PFSK-1 (cell line): ENCODE results near the gene ERCC5.

Experiments
- FOXP2 ChIP-seq: optimal IDR thresholded peaks from 2 replicates; pipeline ENCODE3; 2011; ENCODE audit warnings: borderline replicate concordance, control low read depth, inconsistent platforms; ENCODE audit not compliant: insufficient read depth; ENCODE audit errors: extremely low read length, extremely low read depth
- POLR2AphosphoS5 ChIP-seq: IDR thresholded peaks from 2 replicates; pipeline ENCODE4 v1.6.1; 2012; ENCODE audit warnings: low read depth, mild to moderate bottlenecking, control low read depth, low read length, moderate library complexity
- REST ChIP-seq, 2 experiments: IDR thresholded peaks; 2 replicates each; pipeline versions ENCODE4 v1.6.1 to v1.8.0; 2011 to 2012; ENCODE audit warnings: low read depth in 2 of 2, low read length in 2 of 2, control low read depth in 1 of 2, inconsistent platforms in 1 of 2, mild to moderate bottlenecking in 1 of 2, moderate library complexity in 1 of 2; ENCODE audit not compliant: insufficient read depth in 1 of 2
- SIN3A ChIP-seq: IDR thresholded peaks from 2 replicates; pipeline ENCODE4 v1.6.1; 2012; ENCODE audit warnings: mild to moderate bottlenecking, low read length, moderate library complexity, borderline replicate concordance; ENCODE audit not compliant: insufficient read depth
- TAF1 ChIP-seq: IDR thresholded peaks from 2 replicates; pipeline ENCODE4 v1.6.1; 2012; ENCODE audit warnings: low read length, control low read depth, borderline replicate concordance; ENCODE audit not compliant: insufficient read depth

ERCC5 gene

DNA sequence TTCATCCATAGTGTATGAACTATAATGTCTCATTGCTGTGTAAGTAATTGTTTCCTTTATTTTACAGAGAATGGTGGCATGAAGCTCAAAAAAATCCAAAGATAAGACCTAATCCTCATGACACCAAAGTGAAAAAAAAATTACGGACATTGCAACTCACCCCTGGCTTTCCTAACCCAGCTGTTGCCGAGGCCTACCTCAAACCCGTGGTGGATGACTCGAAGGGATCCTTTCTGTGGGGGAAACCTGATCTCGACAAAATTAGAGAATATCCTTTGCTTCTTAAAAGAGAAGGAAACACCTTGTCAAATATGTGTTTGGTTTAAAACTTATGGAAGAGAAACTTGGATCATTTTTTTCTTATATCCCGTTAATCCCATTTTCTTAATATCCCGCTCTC, 26.3 kb downstream of the ERCC5 start:
- TF ChIP-seq SIN3A, result no peak
- TF ChIP-seq REST (IDR thresholded peaks at IDR 0.05; ENCODE audit: insufficient read depth in 1 of 2, low read depth in 2 of 2, low read length in 2 of 2), result no peak
- no peak for TF ChIP-seq POLR2AphosphoS5
- TF ChIP-seq TAF1, result no peak
- TF ChIP-seq FOXP2, result no peak

DNA sequence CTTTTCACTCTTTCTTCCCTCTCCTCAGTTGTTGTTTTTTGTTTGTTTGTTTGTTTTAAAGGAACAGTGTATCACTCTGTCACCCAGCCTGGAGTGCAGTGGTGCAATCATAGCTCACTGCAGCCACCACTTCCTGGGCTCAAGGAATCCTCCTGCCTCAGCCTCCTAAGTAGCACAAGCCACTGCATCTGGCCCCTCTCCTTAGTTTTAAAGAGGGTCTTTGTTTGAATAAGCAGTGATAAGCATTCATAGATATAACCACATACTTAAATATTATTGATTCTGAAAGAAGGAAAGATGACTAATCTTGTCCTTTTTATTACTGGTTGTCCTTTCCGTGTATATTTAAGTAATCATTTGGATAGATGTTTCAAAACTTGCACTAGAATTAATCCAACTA, 26.7 kb downstream of the ERCC5 start:
- no peak for TF ChIP-seq TAF1
- no peak for TF ChIP-seq POLR2AphosphoS5
- TF ChIP-seq SIN3A, result no peak
- no peak for TF ChIP-seq FOXP2
- no peak for TF ChIP-seq REST (IDR thresholded peaks at IDR 0.05; ENCODE audit: insufficient read depth in 1 of 2, low read depth in 2 of 2, low read length in 2 of 2)

DNA sequence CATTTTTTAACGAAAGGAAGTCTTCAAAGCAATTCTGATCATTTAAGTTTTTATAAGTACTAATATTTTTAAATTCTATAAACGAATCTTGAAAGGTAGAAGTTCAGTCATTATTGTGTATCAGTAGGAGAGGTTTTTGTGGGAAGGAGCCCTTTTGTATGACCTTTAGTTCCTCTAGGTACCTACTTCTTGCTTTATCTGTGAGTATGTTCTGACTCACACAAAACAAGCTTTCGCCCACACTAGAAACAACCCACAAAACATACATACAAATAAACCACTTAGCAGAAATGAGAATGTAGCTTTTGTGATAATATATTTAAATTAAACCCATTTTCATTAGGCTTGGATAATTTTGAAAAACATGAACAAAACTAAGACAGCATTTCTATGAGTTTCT, 27.8 kb downstream of the ERCC5 start:
- TF ChIP-seq REST (IDR thresholded peaks at IDR 0.05; ENCODE audit: insufficient read depth in 1 of 2, low read depth in 2 of 2, low read length in 2 of 2) (no peak), SIN3A (no peak), POLR2AphosphoS5 (no peak), FOXP2 (no peak), TAF1 (no peak)

GRCh38 chr13:102875256-102875655, 29.4 kb downstream of the ERCC5 start:
- TF ChIP-seq POLR2AphosphoS5 (no peak), FOXP2 (no peak), SIN3A (no peak), TAF1 (no peak), REST (IDR thresholded peaks at IDR 0.05; ENCODE audit: insufficient read depth in 1 of 2, low read depth in 2 of 2, low read length in 2 of 2) (no peak)

GRCh38 chr13:102877303-102877702, 31.5 kb downstream of the ERCC5 start:
- TF ChIP-seq TAF1, result no peak
- TF ChIP-seq FOXP2, result no peak
- TF ChIP-seq REST (IDR thresholded peaks at IDR 0.05; ENCODE audit: insufficient read depth in 1 of 2, low read depth in 2 of 2, low read length in 2 of 2), result no peak
- no peak for TF ChIP-seq POLR2AphosphoS5
- no peak for TF ChIP-seq SIN3A
